GM12878 (cell line): ENCODE data around the gene SLC44A4. TPM values are rescaled to one million over a fixed set of nuclear protein-coding genes. Genes with fewer than 3 reads are reported as not detected.

ENCODE experiments used
- ATAC-seq: fragments of 200-7000 bp; cut with Tn5 transposase; 3 replicates; pipeline ENCODE4 v1.9.1; 2020; ENCODE audit warnings: mild to moderate bottlenecking, moderate library complexity
- BruUV-seq: library from RNA; stranded (reverse); fragments of 400-500 nt; replicated peaks from 2 replicates; lab custom pipeline; 2021; lab: Mats Ljungman, UMichigan
- CTCF ChIA-PET: fragments of 300-600 bp; sonication (Branson Sonifier 250); formaldehyde crosslinking; extraction: SDS; loops from one replicate; lab custom pipeline; 2021; ENCODE audit warnings: inconsistent platforms; lab: Yijun Ruan, JAX
- POLR2A ChIA-PET: fragments of 350-600 bp; formaldehyde crosslinking; extraction: SDS; loops from one replicate; lab custom pipeline; 2021; ENCODE audit warnings: inconsistent platforms; lab: Charles Lee
- RAD21 ChIA-PET: fragments of 300-600 bp; sonication (Branson Sonifier 250); formaldehyde crosslinking; loops from one replicate; lab custom pipeline; 2023; ENCODE audit warnings: antibody characterized with exemption; ENCODE audit not compliant: unreplicated experiment; lab: Charles Lee
- SMC1A ChIA-PET: fragments of 300-600 bp; sonication (Branson Sonifier 250); formaldehyde crosslinking; loops from one replicate; lab custom pipeline; 2023; ENCODE audit not compliant: unreplicated experiment, uncharacterized antibody; lab: Charles Lee
- DNase-seq: peaks from one replicate; pipeline ENCODE4 v3.0.0-alpha.2; 2011; ENCODE audit warnings: low read depth, low spot score
- FAIRE-seq: peaks from 3 replicates; lab custom pipeline; 2011; peaks lifted over from hg19 to GRCh38; lab: Jason Lieb, UNC
- H2AFZ ChIP-seq: 2 replicates; pipeline ENCODE4 v1.6.0; 2011; ENCODE audit warnings: low read depth, low read length, control low read depth; ENCODE audit not compliant: control insufficient read depth
- H3K27ac ChIP-seq: 2 replicates; pipeline ENCODE4 v1.5.1; 2011; ENCODE audit warnings: control low read depth; ENCODE audit not compliant: control insufficient read depth, insufficient read depth
- H3K27me3 ChIP-seq, 2 experiments: replicated peaks in 1 of 2; 2 replicates each; pipeline versions ENCODE4 v1.6.0 to v1.6.1; 2011; ENCODE audit warnings: low read length in 1 of 2; ENCODE audit not compliant: control insufficient read depth in 2 of 2, insufficient read depth in 2 of 2
- H3K36me3 ChIP-seq, 2 experiments: 2 replicates each; pipeline ENCODE4 v1.5.1; 2011; ENCODE audit warnings: low read length in 1 of 2; ENCODE audit not compliant: control insufficient read depth in 2 of 2, insufficient read depth in 2 of 2
- H3K4me1 ChIP-seq: 2 replicates; pipeline ENCODE4 v1.6.1; 2011; ENCODE audit warnings: mild to moderate bottlenecking, low read length, moderate library complexity, mixed read lengths; ENCODE audit not compliant: control insufficient read depth, insufficient read depth
- H3K4me2 ChIP-seq: 2 replicates; pipeline ENCODE4 v1.6.0; 2011; ENCODE audit warnings: control low read depth; ENCODE audit not compliant: control insufficient read depth, insufficient read depth
- H3K4me3 ChIP-seq: fragments of 200-600 bp; sonication (generic); 2 replicates; pipeline ENCODE4 v1.5.1; 2016
- H3K79me2 ChIP-seq: 2 replicates; pipeline ENCODE4 v1.6.0; 2011; ENCODE audit warnings: low read length; ENCODE audit not compliant: control insufficient read depth, insufficient read depth
- H3K9ac ChIP-seq: 2 replicates; pipeline ENCODE4 v1.8.0; 2011; ENCODE audit warnings: low read length, control low read depth, mixed read lengths; ENCODE audit not compliant: control insufficient read depth, insufficient read depth
- H3K9me3 ChIP-seq: replicated peaks from 3 replicates; pipeline ENCODE4 v1.5.1; 2011; ENCODE audit warnings: mild to moderate bottlenecking, low read length; ENCODE audit not compliant: control insufficient read depth, insufficient read depth
- H4K20me1 ChIP-seq: 2 replicates; pipeline ENCODE4 v1.6.0; 2011; ENCODE audit not compliant: control insufficient read depth, insufficient read depth
- BCL11A ChIP-seq: IDR thresholded peaks from 2 replicates; pipeline ENCODE4 v1.6.1; 2011; ENCODE audit warnings: low read depth, low read length
- BHLHE40 ChIP-seq, 2 experiments: fragments of 450-650 bp in 1 of 2; IDR thresholded peaks; 2 replicates each; pipeline ENCODE4 v1.6.1; 2011 to 2017; ENCODE audit warnings: low read depth in 2 of 2, borderline replicate concordance in 1 of 2, improper control_type of control experiment in 1 of 2, low read length in 1 of 2, mild to moderate bottlenecking in 1 of 2
- CBX3 ChIP-seq: fragments of 200-600 bp; sonication (generic); IDR thresholded peaks from 2 replicates; pipeline ENCODE4 v1.6.1; 2016; ENCODE audit warnings: low read depth, borderline replicate concordance
- CHD4 ChIP-seq: fragments of 200-600 bp; sonication (generic); IDR thresholded peaks from 2 replicates; pipeline ENCODE4 v1.6.1; 2016; ENCODE audit warnings: mild to moderate bottlenecking
- IKZF1 ChIP-seq: fragments of 450-650 bp; conservative IDR thresholded peaks from 2 replicates; pipeline ENCODE4 v1.6.1; 2017; ENCODE audit warnings: antibody characterized with exemption, mild to moderate bottlenecking
- MYC ChIP-seq: IDR thresholded peaks from 2 replicates; pipeline ENCODE4 v1.6.1; 2011; ENCODE audit warnings: mild to moderate bottlenecking, low read length, moderate library complexity, inconsistent platforms; ENCODE audit not compliant: insufficient read depth, insufficient replicate concordance, insufficient read length, severe bottlenecking
- SMAD1 ChIP-seq: fragments of 450-650 bp; IDR thresholded peaks from 2 replicates; pipeline ENCODE4 v1.6.1; 2018; ENCODE audit warnings: mild to moderate bottlenecking, low read depth; ENCODE audit not compliant: partially characterized antibody
- SMAD5 ChIP-seq: IDR thresholded peaks from 2 replicates; pipeline ENCODE4 v1.6.1; 2016; ENCODE audit warnings: antibody characterized with exemption, low read depth
- WGBS: methylation state at CpG from one replicate; pipeline ENCODE4 v1.1.6; 2016; ENCODE audit warnings: low lambda C conversion rate; ENCODE audit not compliant: insufficient replicate concordance, insufficient coverage; ENCODE audit errors: missing lambda C conversion rate; 5-methylcytosine and 5-hydroxymethylcytosine counted together
- in situ Hi-C: fragments of 300-500 bp; cut with MboI; formaldehyde crosslinking; loops from 9 replicates; pipeline ENCODE4 v1.14.3; 2018; ENCODE audit warnings: mixed read lengths
- intact Hi-C: fragments of 100-400 bp; cut with micrococcal nuclease; formaldehyde crosslinking; loops from one replicate; pipeline ENCODE4 v1.14.2; 2022; ENCODE audit not compliant: unreplicated experiment
- polyA plus RNA-seq, 11 experiments: library from polyadenylated mRNA; depleted of rRNA in 4 of 11; unstranded in 6 of 11; stranded (reverse) in 5 of 11; fragments of >200 nt; fragmentation: Nextera tagmentation in 4 of 11; fragmentation: Illumina TruSeq in 1 of 11; extraction: Ambion mirVana in 4 of 11; extraction: Trizol in 1 of 11; gene quantifications; 1 replicate in 1 of 11; 2 replicates in 10 of 11; pipeline versions ENCODE4 v1.2.1 to v1.2.3, GENCODE V29; 2011 to 2016; ENCODE audit warnings: inconsistent platforms in 2 of 11, missing spikeins in 2 of 11, low read depth in 1 of 11
- total RNA-seq, 4 experiments: library from RNA; depleted of rRNA in 3 of 4; stranded (reverse); fragments of >200 nt in 3 of 4; fragmentation: Illumina TruSeq in 1 of 4; extraction: Trizol in 1 of 4; gene quantifications; 2 replicates each; pipeline versions ENCODE4 v1.2.1 to v1.2.3, GENCODE V29; 2013 to 2021

The SLC44A4 gene
- total and polyA plus RNA-seq, 10 of the 15 experiments (the other 5 are each of a cell fraction or from before 2014, with no cell fraction given), result 0.04 to 0.24 (median 0.15) TPM; not detected in 3

DNA sequence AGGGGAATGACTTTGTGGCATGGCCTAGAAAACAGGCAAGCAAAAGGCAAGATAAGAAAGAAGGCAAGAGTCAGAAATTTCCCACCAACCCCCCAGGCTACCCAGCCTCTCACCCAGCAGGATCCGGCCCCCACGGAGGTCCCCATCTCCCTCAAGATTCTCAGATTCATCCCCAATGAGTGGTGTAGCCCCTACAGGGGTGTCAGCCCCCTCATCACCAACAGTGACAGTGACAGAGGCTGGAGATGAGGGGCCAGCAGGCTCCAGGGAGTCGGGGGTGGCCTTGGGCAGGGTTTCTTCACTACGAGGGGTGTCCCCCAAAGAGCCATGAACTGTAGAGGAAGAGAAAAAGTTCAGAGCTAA, 17.7 kb upstream of the SLC44A4 start:
- in situ Hi-C loops, result no loop called here
- CTCF ChIA-PET, result interaction anchor here (1.3 kb wide), 1 partner anchor 9 kb away, joined by 5 read pairs; no protein-coding TSS in a partner anchor
- Histone ChIP-seq H3K4me1 (peaks cover 18% of the 10 kb centered on the region), H3K27ac (peak overlapping the region; percentile 58), H3K79me2 (peaks cover 12% of the 10 kb centered on the region), H3K27me3 (no peaks in the 10 kb centered on the region), H3K9ac (peak overlapping the region; percentile 76), H3K36me3 (peaks cover 2 to 10% of the 10 kb centered on the region in 2 experiments)
- WGBS, result 34% methylated on average over 4 of the region's 4 CpGs
- no peak for FAIRE-seq
- ATAC-seq, result no peak
- TF ChIP-seq BHLHE40 (IDR thresholded peaks at IDR 0.05; ENCODE audit: borderline replicate concordance in 1 of 2, low read depth in 2 of 2, low read length in 1 of 2) (no peak), CHD4 (no peak), MYC (no peak)
- TF ChIP-seq, all 136 proteins: peak for 0
- BruUV-seq, result no TSS peak
- Histone ChIP-seq H3K9me3 (no peaks in the 10 kb centered on the region), H2AFZ (peak overlapping the region; percentile 59), H3K4me2 (peak overlapping the region; percentile 97), H4K20me1 (no peaks in the 10 kb centered on the region), H3K4me3 (peak overlapping the region; percentile 84)
- ChIA-PET SMC1A (no interaction called here), POLR2A (interaction anchor here (0.7 to 1.0 kb wide), 3 partner anchors 34 to 211 kb away, joined by 3 to 7 read pairs (median 4); partner anchors contain the start of gene NEU1), RAD21 (interaction anchor here (0.6 to 0.7 kb wide), 2 partner anchors 26 to 34 kb away, joined by 3 read pairs; partner anchors contain the start of gene NEU1)
- DNase-seq, result no peak
- intact Hi-C loops, result no loop called here

DNA sequence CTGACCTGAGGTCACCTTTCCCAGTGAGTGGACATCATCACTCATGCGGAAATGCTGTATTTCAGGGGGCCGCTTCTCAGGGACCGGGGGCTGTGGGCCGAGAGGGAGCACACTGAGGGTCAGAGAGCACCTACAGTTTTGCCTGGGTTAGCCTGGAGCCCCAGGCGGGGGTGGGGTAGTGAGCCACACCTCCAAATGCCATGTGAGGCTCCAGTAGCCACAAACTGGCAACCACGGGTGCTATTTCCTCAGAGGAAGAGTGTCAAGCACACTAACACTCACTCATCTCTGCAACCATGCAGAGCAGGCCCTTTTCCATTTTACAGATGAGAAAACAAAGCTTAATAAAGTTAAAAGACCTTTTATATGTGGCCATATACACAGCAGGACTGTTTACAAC, 14.0 kb upstream of the SLC44A4 start:
- FAIRE-seq, result no peak
- Histone ChIP-seq H3K9ac (no peak overlapping the region), H2AFZ (no peak overlapping the region), H4K20me1 (no peaks in the 10 kb centered on the region), H3K4me2 (no peak overlapping the region), H3K36me3 (peaks cover 12 to 14% of the 10 kb centered on the region in 2 experiments), H3K9me3 (no peaks in the 10 kb centered on the region), H3K27me3 (no peaks in the 10 kb centered on the region), H3K4me1 (peaks cover 7% of the 10 kb centered on the region), H3K79me2 (peaks cover 4% of the 10 kb centered on the region), H3K4me3 (no peak overlapping the region), H3K27ac (no peak overlapping the region)
- intact Hi-C loops (no loop called here), in situ Hi-C loops (no loop called here)
- ATAC-seq, result no peak
- TF ChIP-seq SMAD1 (no peak), BCL11A (no peak), IKZF1 (no peak), CBX3 (no peak), SMAD5 (no peak)
- no peak for DNase-seq
- no TSS peak for BruUV-seq
- SMC1A ChIA-PET, result interaction anchor here (0.8 to 0.9 kb wide), 2 partner anchors 27 to 57 kb away, joined by 4 to 6 read pairs; no protein-coding TSS in a partner anchor
- RAD21 ChIA-PET, result no interaction called here
- CTCF ChIA-PET, result no interaction called here
- 76% methylated on average over 6 of the region's 6 CpGs for WGBS
- POLR2A ChIA-PET, result no interaction called here
